Measurements from ENCODE around the gene CSPG5. TPM values are rescaled to one million over a fixed set of nuclear protein-coding genes. Genes with fewer than 3 reads are reported as not detected.

The CSPG5 gene
- total RNA-seq, 1 donor from 2014 or later = 2.0 TPM

- DNase-seq (ENCODE audit: low spot score) = no peak
These were observed 9.9 kb upstream of the CSPG5 start for GRCh38 chr3:47588587-47588986.

GRCh38 chr3:47588053-47588452 lies 9.4 kb upstream of the CSPG5 start:
- no peak for DNase-seq (ENCODE audit: low spot score)

- no peak for DNase-seq (ENCODE audit: low spot score)
These were observed 8.1 kb upstream of the CSPG5 start for GRCh38 chr3:47586746-47587145.

- no peak for DNase-seq (ENCODE audit: low spot score)
These were observed 4.8 kb upstream of the CSPG5 start for GRCh38 chr3:47583320-47584075.

GRCh38 chr3:47581835-47582234 lies 3.2 kb upstream of the CSPG5 start:
- no peak for DNase-seq (ENCODE audit: low spot score)

GRCh38 chr3:47581422-47581821 lies 2.8 kb upstream of the CSPG5 start:
- DNase-seq (ENCODE audit: low spot score) = peak; percentile 64

GRCh38 chr3:47580481-47580880 lies 1.8 kb upstream of the CSPG5 start:
- peak; percentile 12 for DNase-seq (ENCODE audit: low spot score)

- DNase-seq (ENCODE audit: low spot score) = peak; percentile 16
These were observed 1.2 kb upstream of the CSPG5 start for GRCh38 chr3:47579875-47580274.

GRCh38 chr3:47578119-47578632 lies 489 bp downstream of the CSPG5 start:
- no peak for DNase-seq (ENCODE audit: low spot score)

- peak; percentile 82 for DNase-seq (ENCODE audit: low spot score)
These were observed 1.0 kb downstream of the CSPG5 start for GRCh38 chr3:47577583-47578118.

- no peak for DNase-seq (ENCODE audit: low spot score)
These were observed 5.2 kb downstream of the CSPG5 start for GRCh38 chr3:47573190-47574172.

- no peak for DNase-seq (ENCODE audit: low spot score)
These were observed 7.1 kb downstream of the CSPG5 start for GRCh38 chr3:47571391-47572175.

- peak; percentile 39 for DNase-seq (ENCODE audit: low spot score)
These were observed 9.8 kb downstream of the CSPG5 start for GRCh38 chr3:47568901-47569300.

- DNase-seq (ENCODE audit: low spot score) = no peak
These were observed 11.5 kb downstream of the CSPG5 start for GRCh38 chr3:47567149-47567548.

- no peak for DNase-seq (ENCODE audit: low spot score)
These were observed 12.0 kb downstream of the CSPG5 start for GRCh38 chr3:47566667-47567066.

- DNase-seq (ENCODE audit: low spot score) = no peak
These were observed 12.7 kb downstream of the CSPG5 start for GRCh38 chr3:47565734-47566550.

- DNase-seq (ENCODE audit: low spot score) = no peak
These were observed 22.3 kb downstream of the CSPG5 start for GRCh38 chr3:47556351-47556750.

GRCh38 chr3:47554335-47554734 lies 24.3 kb downstream of the CSPG5 start:
- DNase-seq (ENCODE audit: low spot score) = no peak

GRCh38 chr3:47553407-47553806 lies 25.3 kb downstream of the CSPG5 start:
- DNase-seq (ENCODE audit: low spot score) = no peak
